Measurements from ENCODE around the gene CYP17A1. TPM values are rescaled to one million over a fixed set of nuclear protein-coding genes. Genes with fewer than 3 reads are reported as not detected.

Gene CYP17A1, protein sequence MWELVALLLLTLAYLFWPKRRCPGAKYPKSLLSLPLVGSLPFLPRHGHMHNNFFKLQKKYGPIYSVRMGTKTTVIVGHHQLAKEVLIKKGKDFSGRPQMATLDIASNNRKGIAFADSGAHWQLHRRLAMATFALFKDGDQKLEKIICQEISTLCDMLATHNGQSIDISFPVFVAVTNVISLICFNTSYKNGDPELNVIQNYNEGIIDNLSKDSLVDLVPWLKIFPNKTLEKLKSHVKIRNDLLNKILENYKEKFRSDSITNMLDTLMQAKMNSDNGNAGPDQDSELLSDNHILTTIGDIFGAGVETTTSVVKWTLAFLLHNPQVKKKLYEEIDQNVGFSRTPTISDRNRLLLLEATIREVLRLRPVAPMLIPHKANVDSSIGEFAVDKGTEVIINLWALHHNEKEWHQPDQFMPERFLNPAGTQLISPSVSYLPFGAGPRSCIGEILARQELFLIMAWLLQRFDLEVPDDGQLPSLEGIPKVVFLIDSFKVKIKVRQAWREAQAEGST
- total RNA-seq (1 to 10 TPM; 2.1 to 3.7 TPM), polyA plus RNA-seq (1 to 10 TPM in 1 of 2 donors, under 1 TPM in 1; 0.39 to 1.2 TPM)
- long read RNA-seq, donor 1 = 0 reads
- long read RNA-seq, donor 2 = 0 reads
- long read RNA-seq, donor 3 = 0 reads
- long read RNA-seq, donor 4, transcript CYP17A1-201 (8 exons, 1,870 nt) = major isoform, 7 of 8 reads
- long read RNA-seq, donor 4, partial matches to known transcripts = 0 of 8 reads
- long read RNA-seq, donor 4, other reads (novel, unspliced or antisense) = 0 of 8 reads
- long read RNA-seq, donor 5 = 0 reads

DNA sequence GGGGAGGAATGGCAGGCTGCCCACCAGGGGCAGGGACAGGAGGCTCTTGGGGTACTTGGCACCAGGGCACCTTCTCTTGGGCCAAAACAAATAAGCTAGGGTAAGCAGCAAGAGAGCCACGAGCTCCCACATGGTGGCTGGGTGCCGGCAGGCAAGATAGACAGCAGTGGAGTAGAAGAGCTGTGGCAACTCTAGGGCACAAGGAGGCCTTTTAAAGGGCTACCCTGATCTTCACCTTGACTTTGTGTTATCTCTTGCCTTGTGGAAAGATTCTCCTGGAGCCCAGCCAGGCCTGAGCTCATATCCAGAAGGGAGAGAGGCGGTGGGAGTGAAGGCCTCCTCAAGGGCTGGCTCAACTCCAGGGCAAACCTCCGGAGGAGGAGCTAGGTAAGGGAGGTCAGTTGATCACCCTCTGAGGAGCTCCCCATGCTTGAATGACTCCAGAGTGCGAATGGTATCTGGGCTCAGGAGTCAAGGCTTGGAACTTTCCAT is at the start of gene CYP17A1:
TSS of gene CYP17A1 (minus strand) at position 184 of the 492 bp plus-strand sequence. CDS start at position 132, 52 bp downstream.
- no peaks in the 10 kb centered on the region for H3K27me3 ChIP-seq (ENCODE audit: control insufficient read depth in 3 of 3, insufficient read depth in 3 of 3, low read length in 2 of 3)
- peak; percentile 28 for ATAC-seq (ENCODE audit: insufficient read depth, low FRiP score)

DNA sequence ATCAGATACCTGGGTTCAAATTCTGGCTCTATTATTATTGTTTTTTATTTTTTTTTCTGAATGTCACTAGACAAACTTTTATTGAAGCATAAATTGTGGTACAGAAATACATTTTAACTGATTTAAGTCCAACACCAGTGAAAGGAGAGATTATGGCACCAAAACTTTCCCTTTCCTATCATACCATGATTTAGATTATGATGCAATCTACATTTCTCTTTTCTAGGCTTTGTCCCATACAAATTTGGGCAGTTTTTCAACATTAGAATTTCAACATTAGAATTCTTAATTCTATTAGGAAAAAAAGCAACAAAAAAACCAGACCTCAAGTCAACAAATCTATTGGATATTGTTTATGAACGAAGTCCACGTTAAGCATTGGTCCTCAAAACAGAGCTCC is 43.0 kb upstream of the CYP17A1 start:
- no peak overlapping the region for H3K9ac ChIP-seq (ENCODE audit: insufficient read depth in 1 of 2, low read length in 2 of 2)
- H3K36me3 ChIP-seq (ENCODE audit: control insufficient read depth in 4 of 4, insufficient read depth in 4 of 4, low read length in 4 of 4) = peaks cover 0 to 3% (median under 1%) of the 10 kb centered on the region in 4 donors
- ATAC-seq (ENCODE audit: insufficient read depth, low FRiP score) = no peak
- H3K27me3 ChIP-seq (ENCODE audit: control insufficient read depth in 3 of 3, insufficient read depth in 3 of 3, low read length in 2 of 3) = no peaks in the 10 kb centered on the region
- H3K4me3 ChIP-seq = no peak overlapping the region
- H3K27ac ChIP-seq (ENCODE audit: low read depth in 1 of 2, low read length in 1 of 2) = no peak overlapping the region
- WGBS, 2 donors = 94 to 96% methylated on average over 2 of the region's 2 CpGs
- TF ChIP-seq, protein P1, sequence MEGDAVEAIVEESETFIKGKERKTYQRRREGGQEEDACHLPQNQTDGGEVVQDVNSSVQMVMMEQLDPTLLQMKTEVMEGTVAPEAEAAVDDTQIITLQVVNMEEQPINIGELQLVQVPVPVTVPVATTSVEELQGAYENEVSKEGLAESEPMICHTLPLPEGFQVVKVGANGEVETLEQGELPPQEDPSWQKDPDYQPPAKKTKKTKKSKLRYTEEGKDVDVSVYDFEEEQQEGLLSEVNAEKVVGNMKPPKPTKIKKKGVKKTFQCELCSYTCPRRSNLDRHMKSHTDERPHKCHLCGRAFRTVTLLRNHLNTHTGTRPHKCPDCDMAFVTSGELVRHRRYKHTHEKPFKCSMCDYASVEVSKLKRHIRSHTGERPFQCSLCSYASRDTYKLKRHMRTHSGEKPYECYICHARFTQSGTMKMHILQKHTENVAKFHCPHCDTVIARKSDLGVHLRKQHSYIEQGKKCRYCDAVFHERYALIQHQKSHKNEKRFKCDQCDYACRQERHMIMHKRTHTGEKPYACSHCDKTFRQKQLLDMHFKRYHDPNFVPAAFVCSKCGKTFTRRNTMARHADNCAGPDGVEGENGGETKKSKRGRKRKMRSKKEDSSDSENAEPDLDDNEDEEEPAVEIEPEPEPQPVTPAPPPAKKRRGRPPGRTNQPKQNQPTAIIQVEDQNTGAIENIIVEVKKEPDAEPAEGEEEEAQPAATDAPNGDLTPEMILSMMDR (IDR thresholded peaks at IDR 0.05; ENCODE audit: control extremely low read depth, extremely low read depth) = no peak
- DNase-seq = no peak
- no peaks in the 10 kb centered on the region for H3K4me1 ChIP-seq (ENCODE audit: control insufficient read depth in 5 of 5, insufficient read depth in 5 of 5, low read length in 5 of 5)
- no peaks in the 10 kb centered on the region for H3K9me3 ChIP-seq (ENCODE audit: control insufficient read depth in 4 of 4, insufficient read depth in 3 of 4, low read length in 3 of 4)

More for the DNA sequence above, at the start of gene CYP17A1:
- peak in 1 of 3 donors; percentile 32 for DNase-seq
- Histone ChIP-seq H3K4me3 (no peak within 1 kb of the TSS), H3K9me3 (ENCODE audit: control insufficient read depth in 4 of 4, insufficient read depth in 3 of 4, low read length in 3 of 4) (no peaks in the 10 kb centered on the region), H3K36me3 (ENCODE audit: control insufficient read depth in 4 of 4, insufficient read depth in 4 of 4, low read length in 4 of 4) (no peaks in the 10 kb centered on the region), H3K9ac (ENCODE audit: insufficient read depth in 1 of 2, low read length in 2 of 2) (no peak within 1 kb of the TSS), H3K4me1 (ENCODE audit: control insufficient read depth in 5 of 5, insufficient read depth in 5 of 5, low read length in 5 of 5) (no peaks in the 10 kb centered on the region), H3K27ac (ENCODE audit: low read depth in 1 of 2, low read length in 1 of 2) (no peak within 1 kb of the TSS)
- TF ChIP-seq, protein P1 (IDR thresholded peaks at IDR 0.05; ENCODE audit: control extremely low read depth, extremely low read depth) = no peak
- 50 to 65% methylated on average over 5 of the region's 5 CpGs for WGBS, 2 donors

- H3K9ac ChIP-seq (ENCODE audit: insufficient read depth in 1 of 2, low read length in 2 of 2) = no peak overlapping the region
- H3K36me3 ChIP-seq (ENCODE audit: control insufficient read depth in 4 of 4, insufficient read depth in 4 of 4, low read length in 4 of 4) = peaks cover 0 to 6% (median under 1%) of the 10 kb centered on the region in 4 donors
- DNase-seq (no peak), ATAC-seq (ENCODE audit: insufficient read depth, low FRiP score) (no peak)
- TF ChIP-seq, protein P1 (IDR thresholded peaks at IDR 0.05; ENCODE audit: control extremely low read depth, extremely low read depth) = no peak
- no peaks in the 10 kb centered on the region for H3K4me1 ChIP-seq (ENCODE audit: control insufficient read depth in 5 of 5, insufficient read depth in 5 of 5, low read length in 5 of 5)
- H3K9me3 ChIP-seq (ENCODE audit: control insufficient read depth in 4 of 4, insufficient read depth in 3 of 4, low read length in 3 of 4) = no peaks in the 10 kb centered on the region
- H3K27me3 ChIP-seq (ENCODE audit: control insufficient read depth in 3 of 3, insufficient read depth in 3 of 3, low read length in 2 of 3) = no peaks in the 10 kb centered on the region
- WGBS, 2 donors = 82 to 83% methylated on average over 4 of the region's 4 CpGs
- no peak overlapping the region for H3K4me3 ChIP-seq
- no peak overlapping the region for H3K27ac ChIP-seq (ENCODE audit: low read depth in 1 of 2, low read length in 1 of 2)
Observed at GRCh38 chr10:102878629-102879028, 41.4 kb upstream of the CYP17A1 start.
